CD4-positive, alpha-beta T cell treated with Interleukin-4 for 1 hour (primary cell): ENCODE measurements around the gene PSMD6.

Experiments
- DNase-seq, 2 donors: peaks; one replicate each; pipeline ENCODE4 v3.0.0-alpha.2; 2020 to 2022

Gene PSMD6

GRCh38 chr3:64042952-64043351 is 19.7 kb upstream of the PSMD6 start:
- no peak for DNase-seq

GRCh38 chr3:64039981-64040733 is 16.9 kb upstream of the PSMD6 start:
- no peak for DNase-seq

GRCh38 chr3:64039332-64039731 is 16.0 kb upstream of the PSMD6 start:
- DNase-seq, result no peak

GRCh38 chr3:64038253-64038767 is 15.0 kb upstream of the PSMD6 start:
- DNase-seq, result no peak

GRCh38 chr3:64037084-64037483 is 13.8 kb upstream of the PSMD6 start:
- DNase-seq, result no peak

- DNase-seq, result no peak
These were observed 9.8 kb upstream of the PSMD6 start for GRCh38 chr3:64033069-64033468.

- DNase-seq, result no peak
These were observed 8.5 kb upstream of the PSMD6 start for GRCh38 chr3:64031540-64032508.

GRCh38 chr3:64030741-64031140 is 7.4 kb upstream of the PSMD6 start:
- peak; percentile 83 to 85 for DNase-seq

GRCh38 chr3:64029287-64029686 is 6.0 kb upstream of the PSMD6 start:
- no peak for DNase-seq

GRCh38 chr3:64028754-64029153 is 5.5 kb upstream of the PSMD6 start:
- DNase-seq, result no peak

GRCh38 chr3:64027658-64028057 is 4.4 kb upstream of the PSMD6 start:
- no peak for DNase-seq

- no peak for DNase-seq
These were observed 3.1 kb upstream of the PSMD6 start for GRCh38 chr3:64026346-64026745.

GRCh38 chr3:64023861-64024223 is 548 bp upstream of the PSMD6 start:
- DNase-seq, result no peak

GRCh38 chr3:64022451-64023186 is 675 bp downstream of the PSMD6 start:
- DNase-seq, result peak in 1 of 2 donors; percentile 20

- DNase-seq, result no peak
These were observed 1.4 kb downstream of the PSMD6 start for GRCh38 chr3:64021922-64022321.

GRCh38 chr3:64019879-64020278 is 3.4 kb downstream of the PSMD6 start:
- no peak for DNase-seq

GRCh38 chr3:64019271-64019670 is 4.0 kb downstream of the PSMD6 start:
- DNase-seq, result no peak

GRCh38 chr3:64016941-64017620 is 6.2 kb downstream of the PSMD6 start:
- no peak for DNase-seq

- DNase-seq, result no peak
These were observed 11.6 kb downstream of the PSMD6 start for GRCh38 chr3:64011685-64012084.

GRCh38 chr3:64010199-64010598 is 13.1 kb downstream of the PSMD6 start:
- no peak for DNase-seq

- DNase-seq, result no peak
These were observed 13.8 kb downstream of the PSMD6 start for GRCh38 chr3:64009528-64009927.
